Gastroesophageal sphincter (tissue), 4 donors: Measurements from ENCODE around the gene AQP10. TPM values are rescaled to one million over a fixed set of nuclear protein-coding genes. Genes with fewer than 3 reads are reported as not detected.

ENCODE experiments used
- ATAC-seq: fragments of 150-250 bp; one replicate; pipeline ENCODE4 v1.9.1; 2016; ENCODE audit warnings: mild to moderate bottlenecking, moderate library complexity
- H3K27ac ChIP-seq, 4 donors: fragments of 200-600 bp; sonication (generic) in 3 of 4; 1 replicate in 3 of 4; 2 replicates in 1 of 4; pipeline ENCODE4 v1.5.1; 2016 to 2019
- H3K27me3 ChIP-seq: fragments of 200-600 bp; sonication (generic); one replicate; pipeline ENCODE4 v1.5.1; 2019
- H3K36me3 ChIP-seq, 2 donors: fragments of 200-600 bp; sonication (generic); one replicate each; pipeline ENCODE4 v1.5.1; 2019; ENCODE audit warnings: control low read depth in 1 of 2
- H3K4me1 ChIP-seq, 3 donors: fragments of 200-600 bp; sonication (generic); 1 replicate in 2 of 3; 2 replicates in 1 of 3; pipeline ENCODE4 v1.5.1; 2016 to 2019; ENCODE audit warnings: control low read depth in 2 of 3
- H3K4me3 ChIP-seq, 2 donors: fragments of 200-600 bp; sonication (generic); one replicate each; pipeline ENCODE4 v1.5.1; 2019; ENCODE audit warnings: mild to moderate bottlenecking in 1 of 2, moderate library complexity in 1 of 2
- H3K9me3 ChIP-seq, 3 donors: fragments of 200-600 bp; sonication (generic); one replicate each; pipeline ENCODE4 v1.5.1; 2017 to 2019; ENCODE audit warnings: control low read depth in 2 of 3
- EP300 ChIP-seq: sonication (generic); formaldehyde crosslinking; IDR thresholded peaks from one replicate; pipeline ENCODE4 v1.6.1; 2017; ENCODE audit warnings: antibody characterized with exemption, mild to moderate bottlenecking
- POLR2A ChIP-seq, 2 donors: fragments of 450-650 bp; IDR thresholded peaks; one replicate each; pipeline ENCODE4 v1.6.1; 2017; ENCODE audit warnings: antibody characterized with exemption in 2 of 2, mild to moderate bottlenecking in 2 of 2, moderate library complexity in 1 of 2
- POLR2AphosphoS5 ChIP-seq: sonication (generic); formaldehyde crosslinking; IDR thresholded peaks from one replicate; pipeline ENCODE4 v1.6.1; 2017; ENCODE audit warnings: antibody characterized with exemption
- WGBS, 2 donors: methylation state at CpG; one replicate each; pipeline ENCODE4 v1.1.5; 2018; ENCODE audit warnings: low coverage in 1 of 2; 5-methylcytosine and 5-hydroxymethylcytosine counted together
- total RNA-seq, 4 donors: library from RNA; depleted of rRNA; stranded (reverse); fragments of >200 nt; gene quantifications; one replicate each; pipeline ENCODE4 v1.1.0, GENCODE V29; 2016
- TF ChIP-seq, protein P1 (sequence below), 4 experiments: fragments of 200-600 bp in 2 of 4; fragments of 450-650 bp in 2 of 4; sonication (generic) in 1 of 4; IDR thresholded peaks; one replicate each; pipeline ENCODE4 v1.5.1; 2017 to 2019; ENCODE audit warnings: antibody characterized with exemption in 4 of 4, mild to moderate bottlenecking in 2 of 4, moderate library complexity in 2 of 4

AQP10 gene
- total RNA-seq, 4 donors from 2014 or later = 0.12 to 1.1 TPM; not detected in 2

GRCh38 chr1:154342836-154343472 is 22.1 kb downstream of the AQP10 start:
- no peak for ATAC-seq
- 74 to 75% methylated on average over 8 to 10 of the region's 21 CpGs for WGBS, 2 donors
- no peaks in the 10 kb centered on the region for H3K27me3 ChIP-seq
- peaks cover 0 to 99% of the 10 kb centered on the region in 2 donors for H3K36me3 ChIP-seq
- H3K27ac ChIP-seq = no peak overlapping the region
- TF ChIP-seq POLR2AphosphoS5 = no peak
- TF ChIP-seq POLR2A (IDR thresholded peaks at IDR 0.05) = no peak
- TF ChIP-seq, protein P1, sequence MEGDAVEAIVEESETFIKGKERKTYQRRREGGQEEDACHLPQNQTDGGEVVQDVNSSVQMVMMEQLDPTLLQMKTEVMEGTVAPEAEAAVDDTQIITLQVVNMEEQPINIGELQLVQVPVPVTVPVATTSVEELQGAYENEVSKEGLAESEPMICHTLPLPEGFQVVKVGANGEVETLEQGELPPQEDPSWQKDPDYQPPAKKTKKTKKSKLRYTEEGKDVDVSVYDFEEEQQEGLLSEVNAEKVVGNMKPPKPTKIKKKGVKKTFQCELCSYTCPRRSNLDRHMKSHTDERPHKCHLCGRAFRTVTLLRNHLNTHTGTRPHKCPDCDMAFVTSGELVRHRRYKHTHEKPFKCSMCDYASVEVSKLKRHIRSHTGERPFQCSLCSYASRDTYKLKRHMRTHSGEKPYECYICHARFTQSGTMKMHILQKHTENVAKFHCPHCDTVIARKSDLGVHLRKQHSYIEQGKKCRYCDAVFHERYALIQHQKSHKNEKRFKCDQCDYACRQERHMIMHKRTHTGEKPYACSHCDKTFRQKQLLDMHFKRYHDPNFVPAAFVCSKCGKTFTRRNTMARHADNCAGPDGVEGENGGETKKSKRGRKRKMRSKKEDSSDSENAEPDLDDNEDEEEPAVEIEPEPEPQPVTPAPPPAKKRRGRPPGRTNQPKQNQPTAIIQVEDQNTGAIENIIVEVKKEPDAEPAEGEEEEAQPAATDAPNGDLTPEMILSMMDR (IDR thresholded peaks at IDR 0.05) = no peak
- no peak for TF ChIP-seq EP300
- H3K4me1 ChIP-seq = peaks cover 0 to 2% (median 0%) of the 10 kb centered on the region in 3 donors
- no peak overlapping the region for H3K4me3 ChIP-seq
- no peaks in the 10 kb centered on the region for H3K9me3 ChIP-seq

- no peak for TF ChIP-seq POLR2A (IDR thresholded peaks at IDR 0.05)
- TF ChIP-seq EP300 = no peak
- TF ChIP-seq, protein P1 (IDR thresholded peaks at IDR 0.05) = peak in 3 of 4 experiments; percentile 49 to 59 (median 56)
- WGBS, 2 donors = 54 to 77% methylated on average over 4 to 8 of the region's 12 CpGs
- H3K27ac ChIP-seq = no peak overlapping the region
- no peak for ATAC-seq
- H3K36me3 ChIP-seq = peaks cover 0 to 99% of the 10 kb centered on the region in 2 donors
- no peaks in the 10 kb centered on the region for H3K4me1 ChIP-seq
- no peak overlapping the region for H3K4me3 ChIP-seq
- no peaks in the 10 kb centered on the region for H3K9me3 ChIP-seq
- H3K27me3 ChIP-seq = no peaks in the 10 kb centered on the region
Measured at GRCh38 chr1:154344977-154345837, 24.3 kb downstream of the AQP10 start.

DNA sequence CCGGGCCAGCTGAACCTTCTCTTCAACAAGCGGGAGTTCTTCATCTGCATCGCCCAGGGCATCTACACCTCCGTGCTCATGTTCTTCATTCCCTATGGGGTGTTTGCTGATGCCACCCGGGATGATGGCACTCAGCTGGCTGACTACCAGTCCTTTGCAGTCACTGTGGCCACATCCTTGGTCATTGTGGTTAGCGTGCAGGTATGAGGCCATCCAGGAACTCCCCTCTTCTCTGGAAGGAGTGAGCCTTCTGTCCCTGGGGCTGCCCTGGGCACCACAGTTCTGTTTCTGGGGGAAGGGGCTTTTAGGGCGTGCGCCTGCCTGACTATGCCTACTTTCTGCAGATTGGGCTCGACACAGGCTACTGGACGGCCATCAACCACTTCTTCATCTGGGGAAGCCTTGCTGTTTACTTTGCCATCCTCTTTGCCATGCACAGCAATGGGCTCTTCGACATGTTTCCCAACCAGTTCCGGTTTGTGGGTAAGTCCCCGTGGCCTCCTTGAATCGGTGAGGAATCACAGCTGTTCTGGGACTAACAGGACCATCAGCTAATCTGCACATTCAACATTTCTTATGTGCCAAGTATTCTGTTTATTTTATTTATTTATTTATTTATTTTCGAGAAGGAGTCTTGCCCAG is 25.5 kb downstream of the AQP10 start:
- WGBS, 2 donors = 53 to 74% methylated on average over 5 to 8 of the region's 15 CpGs
- no peak overlapping the region for H3K4me3 ChIP-seq
- H3K36me3 ChIP-seq = peaks cover 0 to 89% of the 10 kb centered on the region in 2 donors
- TF ChIP-seq POLR2AphosphoS5 = no peak
- TF ChIP-seq EP300 = no peak
- TF ChIP-seq POLR2A (IDR thresholded peaks at IDR 0.05) = no peak
- TF ChIP-seq, protein P1 (IDR thresholded peaks at IDR 0.05) = no peak
- no peak for ATAC-seq
- H3K4me1 ChIP-seq = peaks cover 0 to 4% (median 0%) of the 10 kb centered on the region in 3 donors
- no peak overlapping the region for H3K27ac ChIP-seq
- H3K9me3 ChIP-seq = no peaks in the 10 kb centered on the region
- no peaks in the 10 kb centered on the region for H3K27me3 ChIP-seq

GRCh38 chr1:154347961-154348360 is 27.1 kb downstream of the AQP10 start:
- peaks cover 0 to 74% of the 10 kb centered on the region in 2 donors for H3K36me3 ChIP-seq
- 69 to 72% methylated on average over 2 to 3 of the region's 3 CpGs for WGBS, 2 donors
- H3K4me1 ChIP-seq = peaks cover under 1 to 20% (median 11%) of the 10 kb centered on the region in 3 donors
- ATAC-seq = no peak
- no peak overlapping the region for H3K27ac ChIP-seq
- no peak for TF ChIP-seq POLR2AphosphoS5
- TF ChIP-seq POLR2A (IDR thresholded peaks at IDR 0.05) = no peak
- TF ChIP-seq, protein P1 (IDR thresholded peaks at IDR 0.05) = no peak
- no peak for TF ChIP-seq EP300
- no peak overlapping the region for H3K4me3 ChIP-seq
- no peaks in the 10 kb centered on the region for H3K27me3 ChIP-seq
- H3K9me3 ChIP-seq = no peaks in the 10 kb centered on the region
